Activated CD4-positive, alpha-beta T cell treated with anti-CD3 and anti-CD28 coated beads, Interleukin-2, Interleukin-4, amounts not matched to agents 100 ng/mL and 50 ng/mL, durations not matched to agents 16 hours and 8 hours (primary cell): Measurements from ENCODE around the gene GPATCH1.
A peak's percentile ranks its signal among the peaks of the same experiment; 100 is the strongest.
"Not testable (repeated sequence)": the region's sequence is repeated elsewhere in the genome, so short reads cannot be mapped to it uniquely, and the experiment has no call there.

Experiments used
- DNase-seq: peaks from one replicate; pipeline ENCODE4 v3.0.0-alpha.2; 2020; ENCODE audit warnings: low spot score

Gene GPATCH1

GRCh38 chr19:33080761-33081681, at the start of gene GPATCH1:
Gene GPATCH1, plus strand, starts transcription at chr19:33081181. Its CDS starts 13 bp downstream, at chr19:33081194.
- DNase-seq: peak; percentile 87

GRCh38 chr19:33032218-33032781, 48.7 kb upstream of the GPATCH1 start:
- DNase-seq: no peak

- no peak for DNase-seq
Observed at GRCh38 chr19:33035461-33035860, 45.5 kb upstream of the GPATCH1 start.

- not testable (repeated sequence) for DNase-seq
Observed at GRCh38 chr19:33036370-33037167, 44.4 kb upstream of the GPATCH1 start.

- DNase-seq: peak; percentile 11
Observed at GRCh38 chr19:33037168-33038025, 43.6 kb upstream of the GPATCH1 start.

- no peak for DNase-seq
Observed at GRCh38 chr19:33039108-33039599, 41.8 kb upstream of the GPATCH1 start.

GRCh38 chr19:33039815-33040214, 41.2 kb upstream of the GPATCH1 start:
- DNase-seq: no peak

- no peak for DNase-seq
Observed at GRCh38 chr19:33040994-33041827, 39.8 kb upstream of the GPATCH1 start.

- DNase-seq: not testable (repeated sequence)
Observed at GRCh38 chr19:33041828-33042160, 39.2 kb upstream of the GPATCH1 start.

GRCh38 chr19:33047422-33047821, 33.6 kb upstream of the GPATCH1 start:
- DNase-seq: no peak

- no peak for DNase-seq
Observed at GRCh38 chr19:33048806-33049676, 31.9 kb upstream of the GPATCH1 start.

GRCh38 chr19:33050110-33050509, 30.9 kb upstream of the GPATCH1 start:
- DNase-seq: no peak

- no peak for DNase-seq
Observed at GRCh38 chr19:33052352-33052972, 28.5 kb upstream of the GPATCH1 start.

GRCh38 chr19:33054623-33055022, 26.4 kb upstream of the GPATCH1 start:
- DNase-seq: no peak

- no peak for DNase-seq
Observed at GRCh38 chr19:33055718-33056117, 25.3 kb upstream of the GPATCH1 start.

- DNase-seq: no peak
Observed at GRCh38 chr19:33060586-33060985, 20.4 kb upstream of the GPATCH1 start.

- DNase-seq: no peak
Observed at GRCh38 chr19:33062902-33063301, 18.1 kb upstream of the GPATCH1 start.

GRCh38 chr19:33063356-33063752, 17.6 kb upstream of the GPATCH1 start:
- no peak for DNase-seq
